ENCODE results near the gene KPTN.

KPTN gene

DNA sequence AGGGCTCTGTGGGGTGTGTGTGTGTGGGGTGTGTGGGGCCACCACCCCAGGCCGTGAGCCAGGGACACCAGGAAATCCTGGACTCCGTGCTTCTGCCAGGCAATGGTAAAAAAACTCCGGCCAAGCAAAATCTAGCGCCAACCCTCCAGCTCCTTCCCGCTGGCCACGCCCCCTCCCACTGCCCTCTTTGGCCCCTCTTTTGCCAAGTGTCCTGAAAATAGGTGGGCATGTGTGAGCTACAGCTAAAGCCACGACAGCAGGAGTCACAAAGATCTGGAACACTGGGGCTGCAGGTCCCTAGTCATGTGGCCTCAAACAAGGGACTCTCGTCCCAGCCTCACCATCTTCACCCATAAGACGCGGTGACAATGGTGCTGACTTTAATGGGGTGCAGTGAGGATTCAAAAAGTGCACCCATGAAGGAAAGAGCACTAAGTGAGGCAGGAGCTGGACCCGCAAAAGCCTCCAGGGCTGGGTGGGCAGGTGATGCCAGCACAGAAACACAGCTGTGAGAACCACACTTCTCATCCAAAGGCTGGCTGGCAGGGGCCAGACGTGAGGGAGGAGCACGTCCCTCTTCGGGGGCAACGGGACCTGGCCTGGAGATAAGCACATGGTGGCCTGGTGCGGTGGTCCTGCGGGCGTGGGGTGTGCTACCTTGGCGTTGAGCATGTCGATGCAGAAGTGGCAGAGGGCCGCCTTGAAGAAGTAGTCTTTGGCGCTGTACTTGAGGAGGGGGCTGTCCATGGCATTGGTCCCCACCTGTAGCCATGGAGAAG, 7.5 kb upstream of the KPTN start:
- TF ChIP-seq, protein P1, sequence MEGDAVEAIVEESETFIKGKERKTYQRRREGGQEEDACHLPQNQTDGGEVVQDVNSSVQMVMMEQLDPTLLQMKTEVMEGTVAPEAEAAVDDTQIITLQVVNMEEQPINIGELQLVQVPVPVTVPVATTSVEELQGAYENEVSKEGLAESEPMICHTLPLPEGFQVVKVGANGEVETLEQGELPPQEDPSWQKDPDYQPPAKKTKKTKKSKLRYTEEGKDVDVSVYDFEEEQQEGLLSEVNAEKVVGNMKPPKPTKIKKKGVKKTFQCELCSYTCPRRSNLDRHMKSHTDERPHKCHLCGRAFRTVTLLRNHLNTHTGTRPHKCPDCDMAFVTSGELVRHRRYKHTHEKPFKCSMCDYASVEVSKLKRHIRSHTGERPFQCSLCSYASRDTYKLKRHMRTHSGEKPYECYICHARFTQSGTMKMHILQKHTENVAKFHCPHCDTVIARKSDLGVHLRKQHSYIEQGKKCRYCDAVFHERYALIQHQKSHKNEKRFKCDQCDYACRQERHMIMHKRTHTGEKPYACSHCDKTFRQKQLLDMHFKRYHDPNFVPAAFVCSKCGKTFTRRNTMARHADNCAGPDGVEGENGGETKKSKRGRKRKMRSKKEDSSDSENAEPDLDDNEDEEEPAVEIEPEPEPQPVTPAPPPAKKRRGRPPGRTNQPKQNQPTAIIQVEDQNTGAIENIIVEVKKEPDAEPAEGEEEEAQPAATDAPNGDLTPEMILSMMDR (IDR thresholded peaks at IDR 0.05; ENCODE audit: low read depth, low read length, poor library complexity, severe bottlenecking): no peak
- no peak for TF ChIP-seq EZH2phosphoT487 (IDR thresholded peaks at IDR 0.05; ENCODE audit: borderline replicate concordance, low read length)
- Histone ChIP-seq H3K27me3 (ENCODE audit: control insufficient read depth, low read length) (no peaks in the 10 kb centered on the region), H3K79me2 (ENCODE audit: control insufficient read depth, low read length) (no peaks in the 10 kb centered on the region), H3K27ac (ENCODE audit: low read depth, low read length) (no peak overlapping the region), H3F3A (ENCODE audit: control insufficient read depth, insufficient read depth) (peaks cover 4% of the 10 kb centered on the region; the same call in 1 of the 2 replicates), H3K4me1 (ENCODE audit: control insufficient read depth, low read length) (peaks cover 15% of the 10 kb centered on the region), H3K4me2 (ENCODE audit: low read length) (no peak overlapping the region), H3K4me3 (ENCODE audit: low read length) (no peak overlapping the region), H4K20me1 (ENCODE audit: control insufficient read depth, insufficient read depth, low read depth, low read length) (no peaks in the 10 kb centered on the region), H3K9me2 (replicated peaks; ENCODE audit: control insufficient read depth, low read length) (no peaks in the 10 kb centered on the region), H3K9me3 (ENCODE audit: control insufficient read depth, insufficient read depth, low read length) (no peaks in the 10 kb centered on the region), H3K36me3 (ENCODE audit: control insufficient read depth, low read length) (peaks cover 32% of the 10 kb centered on the region; the same call in 1 of the 2 replicates)

DNA sequence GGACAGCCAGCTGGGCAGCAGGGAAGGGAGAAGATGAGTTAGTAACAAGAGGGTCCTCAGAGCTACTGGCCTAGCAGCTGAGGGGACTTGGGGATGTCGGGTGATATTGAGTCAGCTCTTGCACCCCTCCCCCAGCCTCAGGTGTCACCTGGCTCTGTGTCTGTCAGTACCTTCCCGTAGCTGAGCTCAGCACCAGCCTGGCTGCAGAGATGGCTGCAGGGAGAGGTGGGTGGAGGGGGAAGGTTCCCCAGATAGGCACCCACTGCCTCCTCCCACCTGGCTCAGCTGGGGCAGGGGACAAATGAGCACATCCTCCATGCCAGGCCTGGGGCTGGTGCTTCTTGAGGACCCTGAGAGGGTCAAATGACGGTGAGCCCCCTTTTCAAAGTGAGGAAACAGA, 6.8 kb upstream of the KPTN start:
- Histone ChIP-seq H3K36me3 (ENCODE audit: control insufficient read depth, low read length) (peaks cover 32% of the 10 kb centered on the region), H3K9me3 (ENCODE audit: control insufficient read depth, insufficient read depth, low read length) (no peaks in the 10 kb centered on the region), H3F3A (ENCODE audit: control insufficient read depth, insufficient read depth) (peaks cover 4% of the 10 kb centered on the region), H3K27me3 (ENCODE audit: control insufficient read depth, low read length) (no peaks in the 10 kb centered on the region), H3K4me2 (ENCODE audit: low read length) (no peak overlapping the region), H3K27ac (ENCODE audit: low read depth, low read length) (no peak overlapping the region), H4K20me1 (ENCODE audit: control insufficient read depth, insufficient read depth, low read depth, low read length) (no peaks in the 10 kb centered on the region), H3K4me3 (ENCODE audit: low read length) (no peak overlapping the region), H3K9me2 (replicated peaks; ENCODE audit: control insufficient read depth, low read length) (no peaks in the 10 kb centered on the region), H3K4me1 (ENCODE audit: control insufficient read depth, low read length) (peaks cover 22% of the 10 kb centered on the region), H3K79me2 (ENCODE audit: control insufficient read depth, low read length) (peaks cover under 1% of the 10 kb centered on the region; the same call in 1 of the 2 replicates)
- TF ChIP-seq EZH2phosphoT487 (IDR thresholded peaks at IDR 0.05; ENCODE audit: borderline replicate concordance, low read length): no peak
- TF ChIP-seq, protein P1 (IDR thresholded peaks at IDR 0.05; ENCODE audit: low read depth, low read length, poor library complexity, severe bottlenecking): no peak

DNA sequence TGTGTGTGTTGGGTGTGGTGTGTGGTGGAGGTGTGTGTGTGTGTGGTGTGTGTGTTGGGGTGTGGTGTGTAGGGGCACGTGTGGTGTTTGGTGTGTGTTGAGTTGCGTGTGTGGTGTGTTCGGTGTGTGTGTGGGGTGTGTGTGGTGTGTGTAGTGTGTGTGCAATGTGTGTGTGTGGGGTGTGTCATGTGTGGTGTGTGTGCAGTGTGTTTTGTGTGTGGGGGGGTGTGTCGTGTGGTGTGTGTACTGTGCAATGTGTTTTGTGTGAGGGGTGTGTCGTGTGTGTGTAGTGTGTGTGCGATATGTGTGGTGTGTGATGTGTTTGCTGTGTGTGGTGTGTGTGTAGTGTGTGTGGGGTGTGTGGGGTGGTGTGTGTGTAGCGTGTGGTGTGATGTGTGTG, 6.0 kb upstream of the KPTN start:
- Histone ChIP-seq H3K27ac (ENCODE audit: low read depth, low read length) (no peak overlapping the region), H3K9me2 (replicated peaks; ENCODE audit: control insufficient read depth, low read length) (no peaks in the 10 kb centered on the region), H3K36me3 (ENCODE audit: control insufficient read depth, low read length) (peaks cover 40% of the 10 kb centered on the region), H3F3A (ENCODE audit: control insufficient read depth, insufficient read depth) (peaks cover 11% of the 10 kb centered on the region), H3K9me3 (ENCODE audit: control insufficient read depth, insufficient read depth, low read length) (no peaks in the 10 kb centered on the region), H3K4me2 (ENCODE audit: low read length) (no peak overlapping the region), H3K4me1 (ENCODE audit: control insufficient read depth, low read length) (peaks cover 30% of the 10 kb centered on the region), H3K27me3 (ENCODE audit: control insufficient read depth, low read length) (no peaks in the 10 kb centered on the region), H3K79me2 (ENCODE audit: control insufficient read depth, low read length) (peaks cover 9% of the 10 kb centered on the region), H3K4me3 (ENCODE audit: low read length) (no peak overlapping the region), H4K20me1 (ENCODE audit: control insufficient read depth, insufficient read depth, low read depth, low read length) (no peaks in the 10 kb centered on the region)
- TF ChIP-seq EZH2phosphoT487 (IDR thresholded peaks at IDR 0.05; ENCODE audit: borderline replicate concordance, low read length): no peak
- TF ChIP-seq, protein P1 (IDR thresholded peaks at IDR 0.05; ENCODE audit: low read depth, low read length, poor library complexity, severe bottlenecking): no peak

Measured in DOHH2 (cell line).